ENCODE measurements around the gene HIVEP3.
"Not testable (repeated sequence)": the region's sequence is repeated elsewhere in the genome, so short reads cannot be mapped to it uniquely, and the experiment has no call there.

The HIVEP3 gene

DNA sequence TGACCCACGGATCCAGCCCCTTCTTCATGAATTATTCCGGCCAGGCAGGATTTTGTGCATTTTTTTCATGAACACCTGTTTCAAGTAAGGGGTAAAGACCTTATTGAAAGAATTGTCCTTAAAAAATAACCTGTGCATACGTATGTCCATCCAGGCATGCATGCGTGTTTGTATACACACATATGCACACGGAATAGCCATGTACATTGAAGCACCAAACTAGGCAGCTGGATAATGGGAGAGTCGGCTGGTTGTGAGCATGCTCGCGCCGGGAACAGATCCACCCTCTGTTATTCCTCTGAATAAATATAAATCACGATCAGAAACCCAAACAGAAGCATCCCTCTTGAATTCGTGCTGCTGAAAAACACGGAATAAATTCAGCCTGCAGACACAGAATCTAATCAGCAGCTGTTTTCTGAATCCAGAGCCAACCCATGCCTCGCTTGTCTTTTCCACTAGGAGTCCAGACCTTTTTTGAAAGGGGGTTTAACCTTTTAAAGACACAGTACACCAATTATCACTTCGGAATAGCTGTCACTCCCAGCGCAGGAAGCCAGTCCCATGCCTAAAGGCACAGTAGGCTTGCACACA is at the start of gene HIVEP3:
HIVEP3 (minus strand) TSS at position 473 of the 594 bp plus-strand sequence.
- DNase-seq: no peak

GRCh38 chr1:41964400-41964799 is 45.7 kb upstream of the HIVEP3 start:
- no peak for DNase-seq

- DNase-seq: no peak
Observed at GRCh38 chr1:41963636-41964035, 44.9 kb upstream of the HIVEP3 start.

- no peak for DNase-seq
Observed at GRCh38 chr1:41958015-41958673, 39.4 kb upstream of the HIVEP3 start.

- no peak for DNase-seq
Observed at GRCh38 chr1:41957568-41957967, 38.8 kb upstream of the HIVEP3 start.

GRCh38 chr1:41955461-41956159 is 36.9 kb upstream of the HIVEP3 start:
- DNase-seq: peak in 1 of 2 experiments; percentile 28

GRCh38 chr1:41954533-41954944 is 35.8 kb upstream of the HIVEP3 start:
- DNase-seq: no peak

DNA sequence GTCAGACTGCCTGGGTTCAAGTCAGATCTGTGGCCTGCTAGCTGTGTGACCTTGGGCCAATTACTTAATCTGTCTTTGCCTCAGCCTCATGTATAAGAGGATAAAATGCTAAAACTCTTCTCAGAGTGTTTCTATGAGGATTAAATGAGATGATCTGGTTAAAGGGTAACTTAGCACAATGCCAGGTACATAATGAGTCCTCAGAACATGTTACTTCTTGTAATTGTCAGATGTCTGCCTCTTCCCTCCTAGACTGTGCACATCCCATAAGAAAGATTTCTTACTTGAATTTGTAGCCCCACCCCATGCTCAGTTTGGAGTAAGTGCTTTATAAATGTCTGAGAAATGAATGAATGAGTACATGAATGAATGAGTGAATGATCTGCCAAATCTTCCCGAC is 34.6 kb upstream of the HIVEP3 start:
- no peak for DNase-seq

DNA sequence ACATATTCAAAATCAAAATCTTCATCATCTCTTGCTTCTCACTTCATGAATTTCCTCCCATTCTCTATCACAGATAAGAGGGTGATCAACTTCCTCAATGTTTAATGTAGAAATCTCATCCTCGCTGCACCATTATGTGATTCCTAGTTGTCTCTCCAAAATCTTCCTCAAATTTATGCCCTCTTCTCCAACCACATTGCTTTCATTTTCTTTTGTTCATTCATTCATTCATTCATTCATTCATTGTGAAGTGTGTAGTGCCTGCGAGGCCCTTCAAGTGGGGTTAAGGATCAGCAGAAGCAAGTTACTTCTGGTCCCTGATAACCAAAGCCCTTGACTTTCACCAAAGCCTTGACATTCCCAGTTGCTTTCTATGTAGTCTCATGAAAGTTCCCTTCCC is 33.5 kb upstream of the HIVEP3 start:
- no peak for DNase-seq

- peak in 1 of 2 experiments; percentile 21 for DNase-seq
Observed at GRCh38 chr1:41951492-41951891, 32.8 kb upstream of the HIVEP3 start.

- no peak for DNase-seq
Observed at GRCh38 chr1:41950820-41951219, 32.1 kb upstream of the HIVEP3 start.

GRCh38 chr1:41945946-41946345 is 27.2 kb upstream of the HIVEP3 start:
- not testable (repeated sequence) for DNase-seq

- DNase-seq: no peak
Observed at GRCh38 chr1:41943717-41944116, 25.0 kb upstream of the HIVEP3 start.

DNA sequence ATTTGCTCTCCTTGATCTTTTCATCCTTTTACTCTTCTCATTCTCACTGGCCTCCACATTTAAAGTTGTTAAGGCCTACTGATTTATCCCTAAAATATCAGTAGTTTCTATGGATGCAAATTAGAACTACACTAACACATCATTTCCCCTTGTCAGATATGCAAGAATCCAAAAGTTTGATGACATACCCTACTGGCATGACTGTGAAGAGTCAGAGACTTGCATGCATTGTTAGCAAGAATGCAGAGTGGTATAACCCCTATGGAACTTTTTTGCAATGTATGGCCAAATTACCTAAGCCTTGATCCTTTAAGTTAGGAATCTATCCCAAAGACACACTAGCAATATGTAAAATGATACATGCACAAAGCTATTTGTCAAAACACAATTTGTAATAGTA is 23.6 kb upstream of the HIVEP3 start:
- DNase-seq: no peak

DNA sequence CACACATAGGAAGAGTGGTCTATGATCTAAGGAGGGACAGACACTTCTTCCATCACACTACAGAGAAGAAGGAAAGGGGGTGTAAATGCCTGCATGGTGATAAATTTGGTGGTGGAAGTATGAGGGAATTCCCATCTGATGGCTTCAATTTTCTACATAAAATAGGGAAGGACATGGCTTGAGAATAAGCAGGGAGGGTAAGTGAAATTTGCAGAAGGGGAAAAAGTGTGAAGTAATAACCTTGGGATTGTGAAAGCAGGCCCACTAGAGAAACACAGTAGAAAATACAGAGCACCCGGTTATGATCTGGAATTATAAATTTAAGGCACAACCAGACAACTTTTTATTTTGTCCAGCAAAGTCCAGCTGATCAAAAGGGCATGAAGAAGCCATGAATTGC is 22.7 kb upstream of the HIVEP3 start:
- DNase-seq: no peak

- no peak for DNase-seq
Observed at GRCh38 chr1:41939194-41939593, 20.5 kb upstream of the HIVEP3 start.

DNA sequence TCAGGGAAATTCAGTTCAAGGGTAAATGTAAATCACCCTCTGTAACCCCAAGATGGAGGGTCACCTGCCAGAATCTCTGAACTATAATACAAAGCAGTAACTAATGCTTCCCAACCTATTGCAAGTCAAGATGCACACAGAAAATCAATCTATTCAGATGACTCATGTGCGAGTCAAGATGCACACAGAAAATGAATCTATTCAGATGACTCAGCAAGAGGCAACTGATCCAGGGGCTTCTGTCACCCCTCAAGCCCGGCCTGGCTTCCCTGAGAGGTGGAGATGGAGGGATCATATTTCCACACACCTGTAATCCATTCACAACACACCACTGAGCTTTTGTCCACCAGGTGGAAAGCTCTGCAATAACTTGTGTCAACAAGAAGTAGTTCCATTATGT is 17.4 kb upstream of the HIVEP3 start:
- DNase-seq: peak; percentile 43 to 59

GRCh38 chr1:41935226-41935625 is 16.5 kb upstream of the HIVEP3 start:
- DNase-seq: no peak

GRCh38 chr1:41933106-41933505 is 14.4 kb upstream of the HIVEP3 start:
- no peak for DNase-seq

GRCh38 chr1:41931578-41931977 is 12.9 kb upstream of the HIVEP3 start:
- no peak for DNase-seq

DNA sequence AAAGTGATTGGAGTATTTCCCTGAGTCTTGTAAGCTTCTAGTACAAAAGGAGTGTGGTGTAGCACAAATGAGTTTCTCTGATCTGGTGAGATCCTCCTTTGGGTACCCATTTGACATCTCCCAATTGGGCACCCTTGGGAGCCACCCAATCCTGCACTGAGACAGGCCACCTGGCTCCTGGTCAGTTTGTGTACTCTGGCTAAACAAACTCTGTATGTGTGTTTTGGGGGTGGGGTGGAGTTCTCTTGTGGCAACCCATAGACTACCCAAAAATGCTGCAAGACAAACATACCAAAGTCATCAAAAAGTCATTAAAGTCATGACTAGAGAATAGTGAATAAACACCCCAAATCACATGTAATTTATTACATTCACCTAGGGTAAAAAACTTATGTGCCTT is 8.4 kb upstream of the HIVEP3 start:
- no peak for DNase-seq

DNA sequence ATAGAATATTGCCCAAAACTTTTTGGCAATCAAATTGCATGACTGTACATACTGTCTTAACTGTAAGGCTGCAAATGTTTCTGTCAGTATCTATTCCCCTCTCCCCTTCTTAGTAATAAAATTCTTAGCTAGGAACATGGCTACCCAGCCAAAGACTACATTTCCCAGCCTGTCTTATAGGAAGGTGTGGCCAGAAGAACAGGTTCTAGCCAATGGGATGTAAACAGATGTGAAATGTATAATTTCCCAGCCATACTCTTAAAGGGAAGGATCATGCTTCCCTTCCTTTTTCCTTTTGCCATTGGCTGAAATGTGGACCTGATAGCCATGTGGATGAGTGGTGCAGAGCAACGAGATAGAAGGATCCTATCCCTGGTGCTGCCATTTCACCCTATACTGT is 7.0 kb upstream of the HIVEP3 start:
- no peak for DNase-seq

DNA sequence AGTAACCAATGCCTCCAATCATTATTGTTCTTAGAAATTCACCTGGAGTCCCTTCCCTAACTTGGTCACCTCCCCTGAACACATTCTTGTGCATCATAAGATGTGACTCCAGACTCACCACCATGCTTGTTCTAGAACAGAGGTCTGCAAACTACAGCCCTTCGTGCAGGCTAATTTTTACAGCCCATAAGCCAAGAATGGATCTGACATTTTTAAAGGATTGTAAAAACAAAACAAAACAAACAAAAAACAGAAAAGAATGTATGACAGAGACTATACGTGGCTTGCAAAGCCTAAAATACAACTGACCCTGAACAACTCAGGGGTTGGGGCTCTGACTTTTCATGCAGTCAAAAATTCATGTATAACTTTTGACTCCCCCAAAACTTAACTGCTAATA is 6.2 kb upstream of the HIVEP3 start:
- DNase-seq: no peak

GRCh38 chr1:41921271-41921670 is 2.5 kb upstream of the HIVEP3 start:
- not testable (repeated sequence) for DNase-seq
